LNCAP (cell line): Measurements from ENCODE around the gene TBCB.

ENCODE experiments used
- TF ChIP-seq, protein P1 (sequence below): fragments of 450-650 bp; IDR thresholded peaks from 2 replicates; pipeline ENCODE4 v1.5.1; 2017; ENCODE audit warnings: mild to moderate bottlenecking

TBCB gene

DNA sequence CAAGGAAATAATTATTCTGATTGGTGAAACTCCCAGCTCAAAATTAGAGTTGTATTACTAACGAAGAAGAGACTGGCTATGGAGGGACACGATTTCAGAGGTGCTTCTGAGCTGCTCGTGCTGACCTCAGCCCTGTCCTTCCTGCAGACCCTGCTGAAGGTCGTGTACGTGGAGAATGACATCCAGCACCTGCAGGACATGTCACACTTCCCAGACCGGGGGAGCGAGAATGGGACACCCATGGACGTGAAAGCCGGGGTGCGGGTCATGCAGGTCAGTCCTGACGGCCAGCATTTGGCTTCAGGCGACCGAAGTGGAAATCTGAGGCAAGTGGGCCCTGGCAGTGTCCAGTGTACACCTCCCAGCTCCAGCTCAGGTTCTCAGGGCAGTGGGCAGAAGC is 32.4 kb upstream of the TBCB start:
- TF ChIP-seq, protein P1, sequence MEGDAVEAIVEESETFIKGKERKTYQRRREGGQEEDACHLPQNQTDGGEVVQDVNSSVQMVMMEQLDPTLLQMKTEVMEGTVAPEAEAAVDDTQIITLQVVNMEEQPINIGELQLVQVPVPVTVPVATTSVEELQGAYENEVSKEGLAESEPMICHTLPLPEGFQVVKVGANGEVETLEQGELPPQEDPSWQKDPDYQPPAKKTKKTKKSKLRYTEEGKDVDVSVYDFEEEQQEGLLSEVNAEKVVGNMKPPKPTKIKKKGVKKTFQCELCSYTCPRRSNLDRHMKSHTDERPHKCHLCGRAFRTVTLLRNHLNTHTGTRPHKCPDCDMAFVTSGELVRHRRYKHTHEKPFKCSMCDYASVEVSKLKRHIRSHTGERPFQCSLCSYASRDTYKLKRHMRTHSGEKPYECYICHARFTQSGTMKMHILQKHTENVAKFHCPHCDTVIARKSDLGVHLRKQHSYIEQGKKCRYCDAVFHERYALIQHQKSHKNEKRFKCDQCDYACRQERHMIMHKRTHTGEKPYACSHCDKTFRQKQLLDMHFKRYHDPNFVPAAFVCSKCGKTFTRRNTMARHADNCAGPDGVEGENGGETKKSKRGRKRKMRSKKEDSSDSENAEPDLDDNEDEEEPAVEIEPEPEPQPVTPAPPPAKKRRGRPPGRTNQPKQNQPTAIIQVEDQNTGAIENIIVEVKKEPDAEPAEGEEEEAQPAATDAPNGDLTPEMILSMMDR, result no peak

DNA sequence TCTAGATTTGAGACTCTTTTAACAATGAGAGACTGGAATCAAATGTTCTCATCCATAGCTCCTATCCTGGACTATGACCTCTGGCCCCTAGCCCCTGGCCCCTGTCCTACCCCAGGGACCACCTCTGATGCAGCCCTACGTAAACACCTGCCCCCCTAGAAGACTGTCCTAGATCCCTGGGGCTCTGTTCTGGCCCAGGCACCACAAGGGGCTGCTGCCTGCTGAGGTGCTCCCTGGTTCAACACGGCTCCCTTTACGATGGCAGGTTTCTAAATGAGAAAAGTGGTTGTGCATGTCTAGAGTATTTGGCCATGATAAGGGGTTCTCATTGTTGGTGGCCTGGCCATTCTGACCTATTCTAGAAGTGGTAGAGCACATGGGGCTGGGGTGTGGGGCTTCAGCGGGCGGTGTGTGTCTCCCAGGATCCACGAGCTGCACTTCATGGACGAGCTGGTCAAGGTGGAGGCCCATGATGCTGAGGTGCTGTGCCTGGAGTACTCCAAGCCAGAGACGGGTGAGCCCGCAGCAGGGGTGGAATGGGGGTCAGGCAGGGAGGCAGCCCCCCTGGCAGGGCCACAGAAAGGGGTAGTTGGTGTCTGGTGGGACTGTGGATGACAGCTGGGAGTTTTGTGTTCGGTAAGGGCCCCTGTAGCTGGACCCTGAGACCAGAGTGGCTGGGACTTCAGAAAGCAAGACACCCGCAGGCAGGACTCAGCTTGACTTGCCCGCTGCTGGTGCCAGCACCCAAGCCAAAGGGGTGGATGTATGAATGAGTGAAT is 30.8 kb upstream of the TBCB start:
- TF ChIP-seq, protein P1, result no peak

DNA sequence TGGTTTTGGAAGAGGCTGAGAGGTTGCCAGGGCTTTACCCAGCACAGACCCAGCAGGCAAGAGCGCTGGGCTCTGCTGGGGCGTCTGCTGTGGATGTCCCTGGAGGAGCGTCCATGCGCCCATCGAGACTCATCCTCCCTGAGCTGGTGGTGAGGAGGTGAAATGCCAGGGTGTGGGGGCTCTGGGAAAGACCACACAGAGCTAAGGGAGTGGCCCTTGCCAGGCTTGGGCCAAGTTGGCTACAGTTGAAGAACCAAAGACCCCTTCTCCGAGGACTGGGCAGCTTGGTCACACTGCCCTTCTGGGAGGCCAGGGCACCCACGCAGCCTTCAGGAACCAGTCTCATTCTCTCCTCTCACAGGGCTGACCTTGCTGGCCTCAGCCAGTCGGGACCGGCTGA is 28.9 kb upstream of the TBCB start:
- TF ChIP-seq, protein P1, result no peak

DNA sequence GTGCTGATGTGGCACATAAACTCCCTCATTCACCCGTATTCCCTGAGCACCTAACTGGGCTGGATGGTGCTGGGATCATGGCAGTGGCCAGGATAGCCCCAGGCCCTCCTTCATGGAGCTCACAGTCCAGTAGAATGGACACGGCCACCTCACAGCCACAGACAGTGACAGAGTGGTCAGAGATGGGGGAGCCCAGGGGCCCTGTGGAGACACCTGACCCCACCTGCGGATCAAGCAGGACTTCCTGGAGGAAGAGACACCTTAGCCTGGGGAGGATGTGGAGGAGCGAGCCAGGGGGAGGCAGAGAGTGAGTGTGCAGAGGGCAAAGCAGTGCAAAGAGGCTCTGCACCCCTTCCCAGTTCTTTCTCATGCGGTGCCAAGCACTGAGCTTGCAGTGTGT is 25.4 kb upstream of the TBCB start:
- TF ChIP-seq, protein P1, result no peak

DNA sequence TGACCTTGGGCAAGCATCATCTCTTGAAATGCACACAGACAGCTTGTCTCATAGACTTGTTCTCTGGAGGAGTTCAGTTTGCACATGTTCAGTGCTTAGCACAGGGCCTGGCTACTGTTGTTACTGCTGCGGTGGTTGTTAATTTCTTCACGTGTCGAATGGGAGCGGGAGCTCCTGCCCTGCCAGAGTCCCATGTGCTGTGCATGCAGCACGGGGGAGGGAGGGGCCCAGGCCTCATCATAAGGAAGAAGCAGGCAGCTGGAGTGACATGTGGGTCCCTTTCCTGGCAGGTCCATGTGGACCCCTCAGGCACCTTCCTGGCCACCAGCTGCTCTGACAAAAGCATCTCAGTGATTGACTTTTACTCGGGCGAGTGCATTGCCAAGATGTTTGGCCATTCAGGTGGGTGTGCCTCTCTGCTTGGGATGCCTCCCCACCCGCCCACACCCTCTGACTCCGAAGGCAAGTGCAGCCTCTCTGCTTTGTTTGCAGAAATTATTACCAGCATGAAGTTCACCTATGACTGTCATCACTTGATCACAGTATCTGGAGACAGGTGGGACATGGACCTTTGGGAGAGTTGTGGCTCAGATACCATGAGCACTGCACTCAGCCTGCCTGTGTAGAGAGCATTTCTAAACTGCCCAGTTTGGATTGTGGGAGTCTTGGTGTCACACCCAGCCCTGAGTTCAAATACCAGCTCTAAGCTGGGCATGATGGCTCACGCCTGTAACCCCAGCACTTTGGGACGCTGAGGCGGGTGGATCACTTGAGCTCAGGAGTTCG is 24.2 kb upstream of the TBCB start:
- TF ChIP-seq, protein P1, result no peak

DNA sequence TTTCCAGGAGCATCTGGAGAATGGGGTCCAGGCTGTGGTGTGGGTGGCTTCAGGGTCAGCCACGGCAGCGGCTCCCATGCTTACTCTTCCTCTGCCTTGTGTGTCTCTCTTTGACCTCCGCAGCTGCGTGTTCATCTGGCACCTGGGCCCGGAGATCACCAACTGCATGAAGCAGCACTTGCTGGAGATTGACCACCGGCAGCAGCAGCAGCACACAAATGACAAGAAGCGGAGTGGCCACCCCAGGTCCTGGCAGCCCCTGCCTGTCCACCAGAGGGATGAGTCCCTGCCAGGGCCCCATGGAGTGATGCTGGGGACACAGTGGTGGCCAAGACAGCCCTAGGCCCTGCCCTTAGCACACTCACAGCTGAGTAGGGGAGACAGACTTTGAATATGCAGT is 22.7 kb upstream of the TBCB start:
- TF ChIP-seq, protein P1, result no peak

DNA sequence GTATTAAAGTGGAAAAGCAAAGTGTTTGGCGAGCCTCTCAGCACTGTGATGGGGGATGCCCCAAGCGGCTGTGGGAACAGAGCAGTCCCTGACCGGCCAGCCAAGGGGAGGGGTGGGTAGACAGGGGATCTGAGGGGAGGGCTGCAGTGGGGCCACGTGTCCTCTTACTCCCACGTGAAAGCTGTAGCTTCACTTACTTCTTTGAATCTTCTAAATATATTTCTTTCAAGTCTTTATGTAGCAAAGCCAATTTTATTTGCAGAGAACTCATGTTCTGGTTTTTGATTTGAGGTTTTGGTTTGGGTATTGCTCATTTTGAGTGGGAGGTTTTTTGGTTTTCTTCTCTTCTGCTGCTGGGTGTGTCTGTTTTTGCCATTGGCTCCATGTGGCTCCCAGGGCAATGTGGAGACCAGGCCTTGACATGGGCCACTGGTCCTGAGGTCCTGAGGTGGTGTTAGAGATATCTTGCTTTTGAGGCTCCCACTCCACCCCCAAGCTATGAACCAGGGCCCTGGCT is 22.1 kb upstream of the TBCB start:
- TF ChIP-seq, protein P1, result no peak
